LNCaP clone FGC (cell line): ENCODE results near the gene LRRC56.

ENCODE experiments used
- DNase-seq: peaks from one replicate; pipeline ENCODE4 v3.0.0-alpha.2; 2011; ENCODE audit warnings: low read depth
- H3K4me3 ChIP-seq: 2 replicates; pipeline ENCODE4 v1.5.1; 2011; ENCODE audit warnings: mild to moderate bottlenecking, low read depth, low read length, control low read depth
- CTCF ChIP-seq: IDR thresholded peaks from 2 replicates; pipeline ENCODE4 v1.5.1; 2012; ENCODE audit warnings: mild to moderate bottlenecking; ENCODE audit not compliant: control insufficient read depth, insufficient read depth; ENCODE audit errors: extremely low read depth

Gene LRRC56

GRCh38 chr11:596374-596773 lies 59.0 kb downstream of the LRRC56 start:
- no peak for DNase-seq
- no peak for TF ChIP-seq CTCF
- no peak overlapping the region for H3K4me3 ChIP-seq

- no peak for TF ChIP-seq CTCF
- H3K4me3 ChIP-seq = no peak overlapping the region
- no peak for DNase-seq
These were observed 59.9 kb downstream of the LRRC56 start for GRCh38 chr11:597166-597725.

- H3K4me3 ChIP-seq = no peak overlapping the region
- no peak for TF ChIP-seq CTCF
- DNase-seq = no peak
These were observed 60.8 kb downstream of the LRRC56 start for GRCh38 chr11:598005-598680.

- no peak overlapping the region for H3K4me3 ChIP-seq
- no peak for DNase-seq
- TF ChIP-seq CTCF = no peak
These were observed 64.4 kb downstream of the LRRC56 start for GRCh38 chr11:601573-602245.

- no peak for DNase-seq
- H3K4me3 ChIP-seq = no peak overlapping the region
- TF ChIP-seq CTCF = no peak
These were observed 65.8 kb downstream of the LRRC56 start for GRCh38 chr11:603154-603553.
